ENCODE measurements around the gene AKAP8L.
"Not testable (repeated sequence)": the region's sequence is repeated elsewhere in the genome, so short reads cannot be mapped to it uniquely, and the experiment has no call there.

The AKAP8L gene

DNA sequence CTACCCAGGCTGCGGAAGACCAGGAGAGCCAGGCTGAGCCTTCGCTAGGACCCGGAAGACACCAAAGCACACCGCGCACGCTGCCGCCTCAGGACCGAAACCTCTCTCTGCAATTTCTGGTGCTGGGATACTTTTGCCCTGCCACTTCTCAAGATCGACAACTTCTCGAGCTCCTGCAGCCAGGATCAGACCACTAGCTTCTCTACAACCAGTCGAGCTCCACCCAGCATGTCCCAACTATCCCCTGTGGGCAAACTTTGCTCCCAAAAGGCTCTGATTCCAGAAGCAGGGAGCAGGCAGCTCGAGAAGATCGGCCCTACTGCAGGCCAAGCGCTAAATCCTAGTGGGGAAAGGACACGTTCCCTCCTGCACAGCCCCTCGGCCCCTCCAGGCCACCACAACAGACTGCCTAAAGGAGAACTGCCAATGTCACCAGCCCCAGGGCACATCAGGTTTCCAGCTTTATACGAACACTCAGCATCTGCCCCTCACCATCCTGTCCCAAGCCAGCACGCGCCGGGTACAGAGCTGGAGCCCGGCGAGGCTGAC lies 40.2 kb downstream of the AKAP8L start:
- DNase-seq, result no peak

DNA sequence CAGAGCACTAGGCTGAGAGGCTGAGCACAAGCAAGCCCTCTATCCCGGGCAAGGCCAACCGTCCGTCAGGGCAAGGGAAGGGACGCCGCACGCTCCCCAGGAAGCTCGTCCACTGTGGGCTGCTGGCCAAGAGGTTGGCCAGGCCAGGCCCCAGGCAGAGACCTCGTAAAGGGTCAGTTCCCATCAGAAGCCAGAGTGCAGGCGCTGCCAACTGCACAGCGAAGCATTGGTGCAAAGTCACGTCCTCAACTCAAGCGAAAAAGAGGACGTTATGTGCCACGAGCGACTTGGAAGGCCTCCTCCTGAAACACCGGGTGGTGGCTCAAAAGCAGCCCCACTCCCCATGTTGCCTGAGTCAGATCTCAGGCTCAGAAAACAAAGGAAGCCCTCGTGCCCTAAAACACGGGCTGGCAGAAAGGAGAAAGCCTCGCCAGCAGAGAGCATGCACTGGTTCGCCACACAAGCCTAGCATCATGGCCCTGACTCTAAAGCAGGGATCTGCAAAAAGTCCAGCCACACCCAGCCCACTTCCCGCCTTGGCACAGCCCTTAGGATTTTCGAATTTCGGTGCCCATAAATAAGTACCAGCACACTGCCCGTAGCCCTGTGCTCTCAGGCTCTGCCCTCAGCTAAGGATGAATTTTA lies 43.9 kb downstream of the AKAP8L start:
- DNase-seq, result no peak

DNA sequence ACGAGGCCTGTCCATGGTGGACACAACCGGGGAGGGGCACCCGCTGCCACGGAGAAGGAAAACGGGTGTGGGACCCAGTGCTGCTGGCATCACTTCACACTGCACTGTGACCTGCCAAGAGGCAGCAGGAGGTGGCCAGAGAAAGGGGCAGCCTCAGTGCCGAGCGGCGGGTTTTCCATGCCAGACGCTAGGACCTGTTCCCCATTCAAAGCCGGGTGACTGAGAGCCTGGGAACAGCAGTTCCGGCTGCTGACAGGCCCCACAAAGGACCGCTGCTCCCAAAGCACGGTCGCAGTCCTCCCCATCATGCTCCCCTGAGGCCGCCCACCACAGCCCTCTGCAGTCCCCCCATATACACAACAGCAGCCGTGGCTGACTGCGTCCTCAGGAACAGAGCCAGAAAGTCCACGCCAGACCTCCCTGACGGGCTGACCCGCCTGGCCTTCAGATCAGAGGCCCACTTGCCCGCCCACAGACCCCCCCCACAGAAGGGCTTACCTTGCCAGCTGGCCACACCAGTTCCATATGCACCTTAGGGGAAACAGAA lies 44.6 kb downstream of the AKAP8L start:
- no peak for DNase-seq

DNA sequence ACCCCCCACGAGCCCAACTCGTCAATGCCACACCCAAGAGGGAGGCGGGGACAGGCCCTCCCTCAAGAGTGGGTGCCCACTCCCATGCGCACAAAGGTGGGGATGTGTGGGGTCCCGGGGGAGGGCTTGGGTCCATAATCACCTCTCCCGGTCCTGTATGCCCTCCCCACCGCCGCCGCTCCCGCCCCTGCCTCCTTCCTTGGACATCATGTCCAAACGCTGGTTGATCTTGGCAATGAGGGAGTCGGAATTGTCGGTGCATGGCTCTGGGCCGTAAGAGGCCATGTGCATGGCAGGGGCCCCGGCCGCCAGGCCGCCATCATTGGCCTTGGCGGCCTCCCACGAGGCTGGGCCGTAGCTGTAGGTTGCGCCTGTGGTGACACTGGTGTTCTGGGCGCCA lies 45.1 kb downstream of the AKAP8L start:
- no peak for DNase-seq

DNA sequence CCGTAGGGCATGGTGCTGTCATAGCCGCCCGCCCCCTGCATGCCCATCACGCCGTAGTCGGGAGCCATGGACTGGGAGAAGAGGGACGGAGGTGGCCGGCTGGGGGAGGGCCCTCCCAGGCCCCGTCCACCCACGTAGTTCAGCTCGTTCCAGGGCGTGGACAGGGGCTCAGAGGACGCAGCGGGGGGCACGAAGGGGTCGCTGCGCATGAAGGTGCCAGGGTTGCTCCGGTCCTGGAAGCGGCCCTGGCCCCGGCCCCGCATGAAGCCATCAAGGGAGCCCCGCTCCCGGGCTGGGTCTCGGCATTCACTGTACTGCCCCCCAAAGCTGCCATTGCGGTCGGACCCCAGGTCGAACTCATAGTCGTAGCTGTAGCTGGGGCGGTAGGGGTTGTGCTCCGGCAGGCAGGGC lies 45.9 kb downstream of the AKAP8L start:
- no peak for DNase-seq

DNA sequence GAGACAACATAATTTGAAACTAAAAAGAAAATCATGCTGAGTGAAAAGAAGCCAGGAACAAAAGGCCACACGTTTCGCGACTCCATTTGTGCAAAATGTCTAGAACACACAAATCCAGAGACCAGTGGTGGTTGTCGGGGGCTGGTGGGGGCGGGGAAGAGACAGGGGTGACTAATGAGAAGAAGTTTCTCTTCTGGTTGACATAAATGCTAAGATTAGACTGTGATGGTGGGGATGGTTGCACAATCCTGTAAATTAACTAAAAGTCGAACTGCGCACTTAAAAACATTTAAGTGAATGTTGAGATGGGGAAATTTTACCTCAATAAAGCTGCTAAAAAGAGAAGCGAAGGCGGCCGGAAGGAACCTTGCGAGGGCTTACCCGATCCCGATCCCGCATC lies 46.3 kb downstream of the AKAP8L start:
- no peak for DNase-seq

DNA sequence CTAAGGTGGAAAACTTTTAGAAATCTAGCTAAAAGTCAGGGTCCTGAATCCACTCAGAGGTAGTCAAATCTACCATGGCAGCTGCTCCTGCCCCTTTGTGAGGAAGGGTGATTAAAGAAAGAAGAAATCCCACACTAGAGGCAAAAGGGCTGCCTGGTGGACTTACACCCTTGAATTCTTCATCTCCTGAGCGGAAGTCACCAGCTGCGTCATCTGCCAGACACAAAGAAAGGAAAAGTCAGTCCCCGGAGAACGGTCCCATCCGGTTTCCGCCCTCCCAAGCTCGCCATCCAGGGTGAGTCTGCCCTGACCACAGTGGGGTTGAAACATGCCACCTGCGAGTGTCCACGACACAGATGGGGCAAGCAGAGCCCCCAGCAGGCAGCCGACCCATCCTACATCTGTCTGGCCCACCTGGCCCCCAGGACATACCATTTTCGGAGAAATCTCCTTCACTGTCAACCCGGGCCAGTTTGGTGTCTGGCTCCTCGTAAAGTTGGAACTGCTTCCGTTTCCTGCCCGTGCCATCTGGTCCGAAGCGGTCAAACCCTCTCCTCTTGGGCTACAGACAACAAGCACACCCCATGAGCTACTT lies 46.9 kb downstream of the AKAP8L start:
- DNase-seq, result no peak

DNA sequence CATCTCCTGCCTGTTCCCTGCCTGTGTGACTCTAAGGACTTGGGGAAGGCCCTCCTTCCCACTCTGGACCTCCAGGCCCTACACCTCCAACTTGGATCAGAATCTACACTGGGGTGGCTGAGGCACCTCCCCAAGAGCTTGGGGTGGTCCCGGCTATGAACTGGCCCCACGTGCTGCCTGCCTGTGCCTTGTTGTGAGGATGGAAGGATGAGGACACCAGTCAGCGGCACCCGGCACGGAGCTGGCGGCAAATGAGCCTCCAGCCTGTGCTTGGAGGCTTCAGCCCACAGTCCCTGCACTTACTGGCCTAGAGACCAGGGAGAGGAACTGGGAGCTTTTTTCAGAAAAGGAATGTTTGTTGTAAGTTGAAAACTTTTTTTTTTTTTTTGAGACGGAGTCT lies 47.7 kb downstream of the AKAP8L start:
- DNase-seq, result no peak

DNA sequence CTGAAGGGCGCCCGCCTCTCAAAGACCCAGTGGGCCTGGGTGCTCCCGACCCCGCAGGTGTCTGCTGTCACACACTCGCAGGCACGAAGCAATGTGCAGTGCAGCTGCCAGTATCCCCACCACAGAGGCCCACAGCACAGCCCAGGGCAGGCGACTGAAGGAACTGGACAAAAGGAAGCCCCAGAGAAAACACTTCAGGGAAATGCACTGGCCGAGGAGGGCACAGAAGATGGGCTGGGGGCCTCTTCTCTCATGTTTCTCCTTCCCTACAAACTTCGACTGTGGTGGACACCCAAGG lies 49.2 kb downstream of the AKAP8L start:
- no peak for DNase-seq

DNA sequence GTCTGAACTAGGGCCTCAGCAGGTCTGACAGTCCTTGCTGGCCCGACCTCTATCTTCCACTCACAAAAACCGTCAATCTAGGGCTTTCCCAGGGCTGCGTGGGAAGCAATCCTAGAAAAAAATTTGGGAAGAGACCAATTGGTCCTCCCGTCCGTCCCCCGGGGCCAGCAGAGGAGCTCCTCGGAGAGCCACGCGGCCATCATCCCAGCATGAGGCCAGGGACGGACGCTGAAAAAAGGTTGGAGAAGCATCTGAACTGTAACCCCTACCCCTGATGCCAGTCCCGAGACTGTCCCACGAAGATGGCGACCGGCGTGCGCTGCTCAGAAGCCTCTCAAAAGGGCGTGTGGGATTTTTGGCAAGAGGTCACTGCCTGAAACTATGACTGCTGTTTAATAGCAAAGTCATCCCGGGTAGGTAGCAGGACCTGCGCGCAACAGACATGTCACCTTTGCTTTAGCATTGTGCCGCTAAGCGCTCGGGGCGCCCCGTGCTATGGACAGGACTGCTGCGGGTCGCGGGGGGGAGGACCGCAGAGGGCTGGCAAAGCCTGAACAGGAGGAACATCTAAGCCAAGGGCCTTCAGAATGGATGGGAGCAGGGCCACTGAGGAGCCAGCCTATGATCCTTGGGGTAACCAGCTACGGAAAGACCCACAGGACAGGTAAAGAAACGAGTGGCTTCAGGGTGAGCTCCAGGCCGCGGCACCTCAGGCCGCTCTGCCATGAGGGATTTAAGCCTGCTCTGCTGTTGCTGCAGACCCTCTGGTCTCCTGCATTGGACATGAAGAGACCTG lies 49.8 kb downstream of the AKAP8L start:
- no peak for DNase-seq

DNA sequence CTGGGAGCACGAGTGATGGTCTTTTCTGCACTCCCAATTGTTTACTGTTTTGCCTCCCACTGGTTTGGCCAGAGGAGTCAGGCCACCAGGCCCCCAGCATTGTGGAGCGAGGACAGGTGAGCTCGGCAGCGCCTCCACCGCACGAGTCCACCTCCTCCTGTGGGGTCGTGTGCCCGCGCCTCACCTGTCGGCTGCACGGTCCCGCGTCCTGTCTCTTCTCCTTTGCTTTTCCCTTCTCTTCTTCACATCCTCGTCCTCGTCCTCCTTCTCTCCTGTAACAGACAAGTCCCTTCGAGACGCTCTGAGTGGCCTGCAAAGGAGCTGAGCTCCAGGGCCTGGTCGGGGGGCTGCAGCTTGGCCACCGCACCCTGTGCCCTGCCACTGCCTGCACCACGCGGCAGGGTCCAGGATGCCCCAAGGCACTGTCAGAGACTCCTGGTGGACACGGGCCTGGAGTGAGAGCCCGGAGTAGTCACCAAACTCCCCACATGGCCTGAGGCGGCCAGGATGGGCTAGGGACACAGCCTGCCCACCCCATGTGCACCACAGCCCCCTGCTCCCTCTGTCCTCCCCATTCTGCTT lies 50.6 kb downstream of the AKAP8L start:
- no peak for DNase-seq

DNA sequence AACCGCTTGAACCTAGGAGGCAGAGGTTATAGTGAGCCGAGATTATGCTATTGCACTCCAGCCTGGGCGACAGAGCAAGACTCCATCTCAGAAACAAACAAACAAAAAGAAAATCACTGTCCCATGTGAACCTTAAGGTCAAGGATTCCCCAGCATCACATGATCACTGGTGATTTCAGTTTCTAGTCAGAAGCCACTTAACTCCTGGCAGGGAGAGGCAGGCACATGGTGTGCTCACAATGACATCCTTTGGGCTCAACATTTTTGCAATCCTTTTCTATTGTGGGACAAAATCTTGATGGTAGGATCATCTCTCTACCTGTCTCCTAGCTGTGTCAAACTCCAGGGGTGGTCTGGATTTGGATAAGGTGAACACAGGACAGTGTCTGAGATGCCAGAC lies 51.3 kb downstream of the AKAP8L start:
- no peak for DNase-seq

DNA sequence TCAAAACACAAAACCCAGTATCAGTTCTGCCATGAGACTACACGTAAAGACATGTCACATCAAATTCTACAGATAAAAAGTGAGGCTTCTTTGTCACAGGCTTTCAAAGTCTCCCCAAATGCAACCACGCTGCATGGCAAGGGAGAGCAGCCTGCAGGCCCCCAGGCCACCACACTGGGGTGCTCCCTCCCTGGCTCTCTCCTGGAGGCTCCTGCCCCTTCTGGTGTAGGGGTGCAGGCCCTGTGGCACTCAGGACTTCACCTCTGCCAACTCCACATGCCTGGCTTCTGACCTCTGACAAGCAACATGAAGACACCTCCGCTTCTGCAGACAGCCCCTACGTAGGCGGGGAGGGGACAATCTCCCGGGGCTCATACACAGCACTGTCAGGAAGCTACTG lies 53.5 kb downstream of the AKAP8L start:
- no peak for DNase-seq

DNA sequence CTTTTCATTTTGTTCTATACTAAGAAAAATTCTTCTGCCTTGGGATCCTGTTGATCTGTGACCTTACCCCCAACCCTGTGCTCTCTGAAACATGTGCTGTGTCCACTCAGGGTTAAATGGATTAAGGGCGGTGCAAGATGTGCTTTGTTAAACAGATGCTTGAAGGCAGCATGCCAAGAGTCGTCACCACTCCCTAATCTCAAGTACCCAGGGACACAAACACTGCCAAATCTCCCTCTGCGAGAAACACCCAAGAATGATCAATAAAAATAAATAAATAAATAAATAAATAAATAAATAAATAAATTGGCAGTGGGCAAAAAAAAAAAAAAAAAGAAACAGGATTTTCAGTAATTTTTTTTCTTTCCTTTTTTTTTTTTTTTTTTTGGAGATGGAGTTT lies 55.0 kb downstream of the AKAP8L start:
- not testable (repeated sequence) for DNase-seq

DNA sequence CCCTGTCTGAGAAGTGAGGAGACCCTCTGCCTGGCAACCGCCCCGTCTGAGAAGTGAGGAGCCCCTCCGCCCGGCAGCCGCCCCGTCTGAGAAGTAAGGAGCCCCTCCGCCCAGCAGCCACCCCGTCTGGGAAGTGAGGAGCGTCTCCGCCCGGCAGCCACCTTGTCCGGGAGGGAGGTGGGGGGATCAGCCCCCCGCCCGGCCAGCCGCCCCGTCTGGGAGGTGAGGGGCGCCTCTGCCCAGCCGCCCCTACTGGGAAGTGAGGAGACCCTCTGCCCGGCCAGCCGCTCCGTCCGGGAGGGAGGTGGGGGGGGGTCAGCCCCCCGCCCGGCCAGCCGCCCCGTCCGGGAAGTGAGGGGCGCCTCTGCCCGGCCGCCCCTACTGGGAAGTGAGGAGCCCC lies 55.7 kb downstream of the AKAP8L start:
- not testable (repeated sequence) for DNase-seq

DNA sequence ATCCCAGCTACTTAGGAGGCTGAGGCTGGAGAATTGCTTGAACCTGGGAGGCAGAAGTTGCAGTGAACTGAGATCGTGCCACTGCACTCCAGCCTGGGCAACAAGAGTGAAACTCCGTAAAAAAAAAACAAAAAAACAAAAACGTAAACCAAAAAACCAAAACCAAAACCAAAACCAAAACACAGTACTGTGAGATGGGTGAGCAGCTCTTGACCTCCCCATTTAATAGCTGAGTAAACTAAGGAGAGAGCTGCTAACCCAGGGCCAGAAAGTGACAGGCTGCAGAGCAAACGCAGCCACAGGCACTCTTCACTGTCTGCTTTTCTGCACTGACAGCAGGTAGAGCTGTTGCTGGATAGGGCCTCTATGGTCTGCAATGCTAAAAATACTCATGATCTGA lies 58.8 kb downstream of the AKAP8L start:
- not testable (repeated sequence) for DNase-seq

DNA sequence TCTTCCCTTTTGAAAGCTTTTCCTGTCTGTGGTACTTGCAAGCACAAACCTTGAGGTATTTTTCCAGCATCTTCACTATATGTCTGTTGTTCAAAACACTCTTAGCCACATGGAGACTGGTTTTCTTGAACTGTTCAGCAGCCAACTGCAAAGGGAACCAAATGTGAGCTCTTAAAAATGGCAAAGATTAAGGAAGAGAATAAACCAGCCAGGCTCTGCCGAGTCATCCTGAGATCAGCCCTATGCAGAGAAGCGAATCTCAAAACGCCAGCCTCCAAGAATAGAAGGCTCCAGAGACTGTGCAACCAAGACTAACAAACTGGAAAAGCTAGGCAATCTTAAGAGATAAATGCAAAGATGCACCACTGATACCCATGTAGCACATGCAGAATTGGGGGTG lies 59.9 kb downstream of the AKAP8L start:
- DNase-seq, result no peak

DNA sequence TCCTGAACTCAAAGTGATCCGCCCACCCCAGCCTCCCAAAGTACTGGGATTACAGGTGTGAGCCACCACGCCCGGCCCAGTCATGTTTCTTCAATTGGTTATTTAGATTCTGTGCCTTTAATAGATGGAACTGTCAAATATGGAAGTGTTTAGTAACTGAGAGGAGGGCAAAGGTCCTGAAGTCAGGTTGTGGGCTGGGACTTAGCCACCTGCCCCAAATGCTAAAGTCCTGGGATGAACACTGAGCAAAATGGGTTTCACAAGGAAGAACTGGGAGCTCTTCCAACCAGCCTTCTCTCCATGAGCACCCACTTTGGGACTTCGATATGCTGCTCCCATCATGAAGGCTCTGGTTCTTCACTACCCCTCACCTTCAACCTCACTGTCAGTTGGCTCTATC lies 60.9 kb downstream of the AKAP8L start:
- no peak for DNase-seq

DNA sequence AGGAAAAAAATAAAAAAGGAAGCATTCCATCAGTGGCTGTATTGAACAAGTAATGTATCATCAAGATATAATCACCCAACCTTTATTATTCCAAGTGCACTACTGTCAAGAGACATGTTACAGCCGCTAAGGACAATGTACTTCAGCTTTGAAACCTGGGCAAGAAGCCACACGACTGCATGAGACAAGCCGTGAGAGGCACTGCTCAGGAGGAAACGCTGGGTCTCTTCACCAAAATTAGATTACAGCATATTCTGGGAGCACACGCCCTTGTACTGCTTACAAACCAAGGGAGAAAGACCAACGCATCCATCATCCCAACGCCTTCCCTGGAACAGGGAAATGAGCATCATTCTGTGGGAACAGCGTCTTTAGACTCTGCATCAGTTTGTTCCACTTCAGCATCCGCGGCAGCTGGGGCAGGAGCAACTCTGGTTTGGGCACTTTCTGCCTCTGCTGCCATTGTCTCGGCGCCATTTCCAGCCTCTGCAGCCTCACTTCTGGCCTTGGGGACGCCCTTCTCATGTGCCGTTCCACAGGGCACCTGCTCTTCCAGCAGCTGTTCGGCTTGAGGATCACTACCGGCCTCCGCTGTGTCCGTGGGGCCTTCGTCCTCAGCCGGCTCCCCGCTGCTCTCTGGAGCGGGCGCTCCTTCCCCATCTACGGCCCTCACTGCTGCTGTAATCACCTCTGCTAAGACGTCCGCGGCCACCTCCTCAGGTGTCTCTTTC lies 64.1 kb downstream of the AKAP8L start:
- no peak for DNase-seq

DNA sequence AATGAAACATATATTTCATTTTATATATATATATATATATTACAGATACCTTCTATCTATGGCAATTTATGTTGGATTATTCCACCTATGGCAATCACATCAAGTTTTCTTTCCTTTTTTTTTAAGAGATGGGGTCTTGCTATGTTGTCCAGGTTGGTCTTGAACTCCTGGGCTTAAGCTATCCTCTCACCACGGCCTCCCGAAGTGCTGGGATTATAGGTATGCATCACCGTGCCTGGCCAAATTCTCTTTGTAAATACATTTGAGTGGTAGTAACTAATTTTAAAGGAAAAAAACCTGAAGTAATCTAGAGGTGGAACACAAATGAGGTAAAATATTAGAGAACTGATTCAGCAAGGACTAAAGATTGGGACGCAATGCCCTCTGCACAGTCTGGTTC lies 64.9 kb downstream of the AKAP8L start:
- no peak for DNase-seq

DNA sequence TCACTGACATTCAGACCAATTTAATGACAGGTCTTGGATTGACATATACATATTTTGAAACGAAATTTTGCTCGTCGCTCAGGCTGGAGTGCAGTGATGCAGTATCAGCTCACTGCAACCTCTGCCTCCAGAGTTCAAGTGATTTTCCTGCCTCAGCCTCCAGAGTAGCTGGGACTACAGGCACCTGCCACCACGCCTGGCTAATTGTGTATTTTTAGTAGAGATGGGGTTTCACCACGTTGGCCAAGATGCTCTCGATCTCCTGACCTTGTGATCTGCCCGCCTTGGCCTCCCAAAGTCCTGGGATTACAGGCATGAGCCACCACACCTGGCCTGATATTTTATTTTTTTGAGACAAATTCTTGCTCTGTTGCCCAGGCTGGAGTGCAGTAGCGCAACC lies 66.3 kb downstream of the AKAP8L start:
- DNase-seq, result not testable (repeated sequence)

DNA sequence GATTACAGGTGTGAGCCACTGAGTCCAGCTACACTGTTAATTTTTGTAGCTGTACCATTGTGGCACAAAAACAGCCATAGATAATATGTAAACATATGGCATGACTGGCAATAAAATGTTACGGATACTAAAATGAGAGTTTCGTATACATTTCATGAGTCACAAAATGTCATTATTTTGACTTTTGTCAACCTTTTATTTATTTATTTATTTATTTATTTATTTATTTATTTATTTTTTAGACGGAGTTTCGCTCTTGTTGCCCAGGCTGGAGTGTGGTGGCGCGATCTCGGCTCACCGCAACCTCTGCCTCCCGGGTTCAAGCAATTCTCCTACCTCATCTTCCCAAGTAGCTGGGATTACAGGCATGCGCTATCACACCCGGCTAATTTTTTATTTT lies 77.5 kb downstream of the AKAP8L start:
- DNase-seq, result not testable (repeated sequence)

DNA sequence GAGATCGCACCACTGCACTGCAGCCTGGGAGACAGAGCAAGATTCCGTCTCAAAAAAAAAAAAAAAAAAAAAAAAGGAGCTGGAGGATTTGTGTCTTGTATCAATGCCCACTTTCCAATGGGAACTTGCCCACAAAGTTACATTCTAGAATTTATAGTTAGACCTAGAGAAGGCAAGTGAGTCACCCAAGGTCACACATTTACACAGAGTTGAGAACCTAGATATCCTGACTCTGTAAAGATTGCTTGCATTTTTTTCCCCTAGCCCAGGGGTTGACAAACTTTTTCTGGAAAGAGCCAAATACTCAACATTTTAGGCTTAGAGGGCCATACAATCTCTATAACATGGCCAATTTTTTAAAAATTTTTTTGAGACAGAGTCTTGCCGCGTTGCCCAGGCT lies 78.7 kb downstream of the AKAP8L start:
- no peak for DNase-seq
